Measurements from ENCODE around the gene ACO1. TPM values are rescaled to one million over a fixed set of nuclear protein-coding genes. Genes with fewer than 3 reads are reported as not detected.

ACO1 gene
- total RNA-seq, 1 donor from 2014 or later, result 32.5 TPM

DNA sequence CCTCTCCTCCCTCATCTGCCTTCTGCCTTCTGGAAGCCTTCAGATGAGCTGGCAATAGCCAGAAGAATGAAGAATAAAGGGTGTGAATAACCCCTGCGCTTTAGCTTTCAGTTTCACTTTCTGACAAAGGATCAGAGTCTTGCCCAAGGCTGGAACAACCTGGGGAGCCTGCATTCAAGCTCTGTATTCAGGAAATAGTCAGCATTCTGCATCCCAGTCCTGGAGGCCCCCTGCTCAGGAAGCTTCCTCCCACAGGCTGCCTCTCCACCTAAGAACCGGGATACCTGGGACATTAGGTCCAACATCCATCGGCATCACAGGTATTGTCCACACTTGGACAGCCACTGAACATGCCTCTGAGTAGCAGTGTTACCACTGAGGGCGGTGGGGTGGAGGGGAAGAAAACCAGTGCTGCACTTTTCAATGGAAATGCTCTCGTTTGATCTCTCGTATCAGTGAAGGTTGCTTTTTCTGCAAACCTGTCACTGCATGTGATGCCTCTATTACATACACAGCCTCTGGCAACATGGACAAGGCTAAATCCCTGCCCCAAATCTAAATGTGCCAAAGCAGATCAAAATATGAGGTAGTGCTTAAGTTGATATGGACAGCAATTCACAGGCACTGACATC, 39.8 kb upstream of the ACO1 start:
- DNase-seq (ENCODE audit: extremely low spot score, unreplicated experiment), result no peak
- TF ChIP-seq, protein P1, sequence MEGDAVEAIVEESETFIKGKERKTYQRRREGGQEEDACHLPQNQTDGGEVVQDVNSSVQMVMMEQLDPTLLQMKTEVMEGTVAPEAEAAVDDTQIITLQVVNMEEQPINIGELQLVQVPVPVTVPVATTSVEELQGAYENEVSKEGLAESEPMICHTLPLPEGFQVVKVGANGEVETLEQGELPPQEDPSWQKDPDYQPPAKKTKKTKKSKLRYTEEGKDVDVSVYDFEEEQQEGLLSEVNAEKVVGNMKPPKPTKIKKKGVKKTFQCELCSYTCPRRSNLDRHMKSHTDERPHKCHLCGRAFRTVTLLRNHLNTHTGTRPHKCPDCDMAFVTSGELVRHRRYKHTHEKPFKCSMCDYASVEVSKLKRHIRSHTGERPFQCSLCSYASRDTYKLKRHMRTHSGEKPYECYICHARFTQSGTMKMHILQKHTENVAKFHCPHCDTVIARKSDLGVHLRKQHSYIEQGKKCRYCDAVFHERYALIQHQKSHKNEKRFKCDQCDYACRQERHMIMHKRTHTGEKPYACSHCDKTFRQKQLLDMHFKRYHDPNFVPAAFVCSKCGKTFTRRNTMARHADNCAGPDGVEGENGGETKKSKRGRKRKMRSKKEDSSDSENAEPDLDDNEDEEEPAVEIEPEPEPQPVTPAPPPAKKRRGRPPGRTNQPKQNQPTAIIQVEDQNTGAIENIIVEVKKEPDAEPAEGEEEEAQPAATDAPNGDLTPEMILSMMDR (conservative IDR thresholded peaks at IDR 0.05), result no peak
- H3K36me3 Mint-ChIP-seq, result no peaks in the 10 kb centered on the region
- H3K4me1 Mint-ChIP-seq (ENCODE audit: unreplicated experiment), result peaks cover 7% of the 10 kb centered on the region
- H3K9me3 Mint-ChIP-seq, result no peaks in the 10 kb centered on the region
- H3K4me3 Mint-ChIP-seq, result no peak overlapping the region
- H3K27me3 Mint-ChIP-seq, result peaks cover 8% of the 10 kb centered on the region
- no peak overlapping the region for H3K27ac Mint-ChIP-seq

DNA sequence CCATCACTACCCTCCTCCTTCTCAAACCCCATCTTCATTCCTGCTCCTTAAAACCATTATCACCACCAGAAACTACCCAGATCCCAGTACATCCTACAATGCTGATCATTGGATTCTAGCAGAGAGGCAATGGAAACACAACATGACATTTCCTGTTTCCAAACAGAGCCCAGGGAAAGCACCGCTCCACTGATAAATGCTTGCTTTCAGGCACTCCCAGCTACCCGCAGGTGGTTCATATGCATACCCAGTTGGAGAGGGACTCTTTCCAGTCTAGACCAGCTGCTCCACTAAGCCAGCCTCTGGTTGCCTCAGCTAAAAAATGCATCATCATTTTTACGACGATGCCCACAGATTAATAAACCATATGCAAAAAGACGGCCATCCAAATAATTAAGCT, 39.2 kb upstream of the ACO1 start:
- no peak for DNase-seq (ENCODE audit: extremely low spot score, unreplicated experiment)
- peaks cover 8% of the 10 kb centered on the region for H3K27me3 Mint-ChIP-seq
- no peak overlapping the region for H3K27ac Mint-ChIP-seq
- peaks cover 7% of the 10 kb centered on the region for H3K4me1 Mint-ChIP-seq (ENCODE audit: unreplicated experiment)
- TF ChIP-seq, protein P1 (conservative IDR thresholded peaks at IDR 0.05), result no peak
- no peaks in the 10 kb centered on the region for H3K9me3 Mint-ChIP-seq
- no peaks in the 10 kb centered on the region for H3K36me3 Mint-ChIP-seq
- H3K4me3 Mint-ChIP-seq, result no peak overlapping the region

DNA sequence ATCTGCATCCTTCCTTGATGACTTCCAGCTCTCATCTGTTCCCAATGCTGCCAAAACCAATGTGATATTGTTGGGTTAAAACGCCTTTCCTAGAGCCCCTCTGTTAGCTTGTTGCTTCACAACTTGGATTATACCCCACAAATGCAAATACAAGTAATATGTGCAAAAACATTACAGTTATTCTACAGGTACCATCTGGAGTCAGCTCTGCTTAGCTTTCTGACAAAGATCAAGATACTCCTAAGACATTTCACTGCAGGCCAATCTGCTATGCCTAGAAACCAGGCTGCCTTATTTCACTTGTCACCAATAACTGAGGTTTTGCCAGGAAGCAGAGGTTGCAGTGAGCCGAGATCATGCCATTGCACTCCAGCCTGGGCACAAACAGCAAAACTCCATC, 36.9 kb upstream of the ACO1 start:
- DNase-seq (ENCODE audit: extremely low spot score, unreplicated experiment), result no peak
- Mint-ChIP-seq H3K9me3 (no peaks in the 10 kb centered on the region), H3K4me1 (ENCODE audit: unreplicated experiment) (peaks cover 7% of the 10 kb centered on the region), H3K27me3 (peaks cover 8% of the 10 kb centered on the region), H3K36me3 (no peaks in the 10 kb centered on the region), H3K27ac (no peak overlapping the region), H3K4me3 (no peak overlapping the region)
- TF ChIP-seq, protein P1 (conservative IDR thresholded peaks at IDR 0.05), result no peak

DNA sequence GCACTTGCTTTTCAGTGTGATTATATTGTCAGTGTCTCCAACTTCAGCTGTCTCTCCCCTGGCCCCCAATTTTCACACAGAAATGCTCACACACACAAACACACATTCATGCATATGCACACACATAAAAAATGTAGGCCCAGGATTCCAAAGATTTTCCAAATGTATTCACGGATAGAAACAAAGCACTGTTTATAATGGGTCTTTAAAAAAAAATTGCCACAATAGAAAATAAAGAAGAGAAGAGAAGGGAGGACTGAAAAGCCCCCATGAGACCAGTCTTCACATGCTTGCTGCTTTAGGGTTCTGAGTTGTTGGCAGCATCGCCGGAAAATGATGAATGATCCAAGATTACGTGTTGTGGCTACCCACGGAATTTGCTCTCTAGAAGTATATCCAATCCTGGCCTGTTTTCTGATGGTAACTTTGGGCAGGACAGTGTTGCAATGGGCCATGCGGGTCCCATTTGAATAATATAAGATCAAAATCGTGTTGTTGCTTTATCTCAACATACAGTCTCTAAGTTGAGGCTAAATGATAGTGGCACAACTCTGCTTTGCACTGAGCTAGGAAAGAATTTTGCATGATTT, 36.2 kb upstream of the ACO1 start:
- Mint-ChIP-seq H3K27me3 (peaks cover 8% of the 10 kb centered on the region), H3K36me3 (no peaks in the 10 kb centered on the region), H3K4me1 (ENCODE audit: unreplicated experiment) (peaks cover 7% of the 10 kb centered on the region), H3K9me3 (no peaks in the 10 kb centered on the region), H3K4me3 (no peak overlapping the region), H3K27ac (no peak overlapping the region)
- DNase-seq (ENCODE audit: extremely low spot score, unreplicated experiment), result no peak
- TF ChIP-seq, protein P1 (conservative IDR thresholded peaks at IDR 0.05), result no peak

DNA sequence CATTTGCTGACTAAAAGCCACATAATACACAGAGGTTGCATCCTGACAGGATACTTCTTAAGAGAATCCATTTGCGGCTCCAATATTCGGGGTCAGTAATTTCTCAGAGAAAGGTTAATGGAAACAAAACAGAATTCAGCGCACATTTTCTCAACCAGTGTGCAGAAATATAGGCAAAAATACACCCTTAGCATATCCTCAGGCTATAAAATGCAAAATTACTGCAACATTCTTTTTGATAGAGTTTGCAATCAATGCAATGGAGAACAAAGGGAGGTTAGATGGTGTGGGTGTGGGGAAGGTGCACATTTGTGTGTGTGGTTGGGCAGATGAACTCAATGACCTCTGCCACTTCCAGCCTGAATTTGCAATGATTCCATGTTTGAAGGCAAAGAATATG, 35.4 kb upstream of the ACO1 start:
- H3K4me1 Mint-ChIP-seq (ENCODE audit: unreplicated experiment), result peaks cover 7% of the 10 kb centered on the region

More for the DNA sequence above, 35.4 kb upstream of the ACO1 start:
- Mint-ChIP-seq H3K27me3 (peaks cover 8% of the 10 kb centered on the region), H3K27ac (no peak overlapping the region), H3K9me3 (no peaks in the 10 kb centered on the region), H3K36me3 (no peaks in the 10 kb centered on the region), H3K4me3 (no peak overlapping the region)
- DNase-seq (ENCODE audit: extremely low spot score, unreplicated experiment), result no peak
- TF ChIP-seq, protein P1 (conservative IDR thresholded peaks at IDR 0.05), result no peak
